ENCODE data around the gene FHDC1.

FHDC1 gene

GRCh38 chr4:152936446-152937335 lies 568 bp downstream of the FHDC1 start:
- DNase-seq: no peak

- peak; percentile 10 for DNase-seq
These were observed 1.5 kb downstream of the FHDC1 start for GRCh38 chr4:152937336-152938236.

- DNase-seq: no peak
These were observed 2.3 kb downstream of the FHDC1 start for GRCh38 chr4:152938237-152938947.

DNA sequence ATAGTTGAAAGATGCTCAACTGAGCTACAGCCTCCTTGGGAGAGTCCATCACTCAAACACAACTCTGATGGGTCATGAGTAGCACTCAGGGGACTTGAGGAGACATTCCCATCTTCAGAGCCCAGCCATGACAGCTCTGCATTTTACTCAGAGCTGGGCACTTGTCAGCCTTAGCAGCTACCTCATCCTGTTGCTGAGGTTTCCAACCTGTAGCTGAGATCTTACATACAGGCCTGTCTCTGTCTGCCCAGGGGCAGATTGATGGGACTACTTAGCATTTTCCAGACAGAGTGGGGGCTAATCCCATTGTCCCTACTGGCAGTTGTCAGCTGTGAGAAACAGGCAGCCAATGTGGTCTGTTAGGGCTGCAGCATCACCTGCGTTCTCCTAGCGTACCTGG lies 3.5 kb downstream of the FHDC1 start:
- DNase-seq: no peak

DNA sequence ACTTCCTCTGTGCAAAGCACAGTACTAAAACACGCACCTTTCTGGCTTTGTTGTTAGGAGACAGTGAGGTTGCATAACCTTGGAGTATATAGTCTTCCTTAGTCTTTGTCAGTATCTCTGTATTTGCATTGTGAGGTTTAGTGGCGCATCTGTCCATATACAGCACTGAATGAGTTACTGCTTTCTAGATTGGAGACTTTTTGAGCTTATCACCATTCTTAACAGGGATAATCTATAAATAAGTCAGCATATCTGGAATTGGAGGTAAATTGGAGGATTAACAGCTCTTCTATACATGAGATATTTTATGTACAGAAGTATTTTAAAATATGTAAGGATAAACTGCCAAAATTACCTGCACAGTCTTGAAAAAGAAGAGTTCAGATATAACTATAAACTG lies 4.3 kb downstream of the FHDC1 start:
- no peak for DNase-seq

DNA sequence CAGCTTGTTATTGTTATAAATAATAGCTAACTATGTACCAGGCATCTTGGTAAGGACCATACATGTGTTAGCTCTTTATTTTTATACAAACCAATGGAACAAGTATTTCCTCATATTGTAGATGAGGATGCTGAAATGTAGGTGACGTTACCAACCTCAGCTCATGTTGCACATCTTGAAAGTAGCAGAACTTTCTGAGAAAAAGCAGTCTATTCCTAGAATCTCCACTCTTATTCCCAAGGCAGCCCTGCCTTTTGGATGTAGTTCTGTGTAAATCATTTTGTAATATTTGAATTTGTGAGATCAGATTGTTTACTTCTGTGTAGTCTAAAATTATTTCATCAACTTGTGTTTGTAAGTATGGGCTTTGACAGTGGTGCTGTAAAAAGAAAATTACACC lies 5.3 kb downstream of the FHDC1 start:
- no peak for DNase-seq

GRCh38 chr4:152942346-152942745 lies 6.2 kb downstream of the FHDC1 start:
- no peak for DNase-seq

DNA sequence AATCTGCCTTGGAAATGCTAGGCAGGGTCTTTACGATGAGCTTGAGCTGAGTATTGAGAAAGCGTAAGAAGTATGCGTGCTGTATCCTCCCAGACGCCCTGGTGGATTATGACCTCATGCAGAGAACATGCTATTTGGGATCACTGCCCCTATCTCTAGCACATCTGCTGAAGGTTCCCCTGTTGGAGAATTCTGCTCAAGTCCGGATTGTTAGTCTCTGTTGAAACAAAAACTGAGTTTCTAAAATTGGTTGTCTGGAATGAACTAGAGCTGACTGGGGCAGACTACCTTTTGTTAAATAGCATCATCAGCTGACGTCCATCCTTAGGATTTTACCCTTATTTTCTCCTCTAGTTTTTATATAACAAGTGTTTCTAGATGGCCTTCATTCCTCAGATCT lies 7.5 kb downstream of the FHDC1 start:
- DNase-seq: no peak

GRCh38 chr4:152944666-152945320 lies 8.7 kb downstream of the FHDC1 start:
- no peak for DNase-seq

DNA sequence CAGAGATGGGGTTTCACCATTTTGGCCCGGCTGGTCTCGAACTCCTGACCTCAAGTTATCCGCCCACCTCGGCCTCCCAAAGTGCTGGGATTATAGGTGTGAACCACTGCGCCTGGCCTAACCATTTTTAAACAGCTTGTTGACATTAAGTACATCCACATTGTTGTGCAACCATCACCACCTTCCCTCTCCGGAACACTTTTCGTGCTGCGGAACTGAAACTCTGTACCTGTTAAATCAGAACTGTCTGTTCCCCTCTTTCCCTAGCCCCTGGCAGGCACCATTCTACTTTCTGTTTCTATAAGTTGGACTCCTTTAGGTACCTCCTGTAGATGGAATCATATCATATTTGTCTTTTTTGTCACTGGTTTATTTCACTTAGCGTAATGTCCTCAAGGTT lies 9.5 kb downstream of the FHDC1 start:
- DNase-seq: no peak

DNA sequence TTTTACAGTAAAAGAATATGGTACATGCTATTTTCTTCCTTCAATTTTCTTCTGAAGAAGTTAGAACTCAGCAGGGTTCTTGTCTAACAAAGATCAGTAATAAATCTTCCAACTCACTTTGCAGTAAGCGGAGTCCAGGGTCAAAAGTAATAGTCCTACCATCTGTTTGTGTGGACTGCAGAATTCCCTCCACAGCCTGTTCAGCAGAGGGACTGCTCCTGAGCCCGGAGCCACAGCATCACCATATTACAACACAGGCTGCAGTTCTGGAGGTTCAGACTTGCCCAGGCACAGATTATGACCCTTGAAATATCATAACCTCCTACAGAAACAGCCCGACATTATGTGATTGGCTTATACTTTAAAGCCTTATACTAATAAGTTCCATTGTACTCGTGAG lies 10.3 kb downstream of the FHDC1 start:
- no peak for DNase-seq

DNA sequence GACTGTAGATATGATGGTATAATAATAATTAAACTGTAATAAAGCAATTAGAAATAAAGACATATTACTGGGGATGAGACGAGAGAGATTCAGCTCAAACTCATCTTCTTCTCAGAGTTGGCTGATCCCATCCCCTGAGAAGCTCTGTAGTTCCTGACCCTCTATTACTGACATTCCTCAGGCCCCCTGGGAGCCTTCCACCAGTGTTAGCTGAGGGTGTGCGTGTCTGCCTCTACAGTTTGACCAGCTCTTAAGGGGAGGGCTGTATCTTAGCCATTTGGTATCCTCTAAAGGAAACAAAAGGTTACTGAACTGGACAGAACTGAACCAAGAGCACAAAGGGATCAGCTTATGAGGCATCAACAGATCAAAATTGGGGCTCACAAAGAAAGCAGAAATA lies 11.2 kb downstream of the FHDC1 start:
- no peak for DNase-seq

DNA sequence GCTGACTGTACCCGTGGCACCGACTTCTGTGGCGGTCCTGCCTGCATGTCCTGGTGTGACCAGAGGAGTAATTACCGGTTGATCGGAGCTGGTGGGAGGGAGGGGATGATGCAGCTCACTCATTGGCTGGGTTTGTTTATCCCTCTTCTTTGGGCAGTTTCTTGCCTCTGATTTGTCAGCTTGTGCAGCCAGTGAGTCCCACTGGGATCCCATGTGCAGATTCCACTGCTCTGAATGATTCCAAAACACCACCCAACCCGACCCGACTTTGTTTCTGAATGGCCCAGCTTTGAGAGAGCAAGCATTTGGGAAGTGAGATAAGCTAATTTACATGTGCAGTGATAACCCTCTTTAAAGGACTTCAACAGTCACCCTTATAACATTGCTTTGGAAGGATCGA lies 13.8 kb downstream of the FHDC1 start:
- DNase-seq: no peak

- no peak for DNase-seq
These were observed 14.5 kb downstream of the FHDC1 start for GRCh38 chr4:152950402-152951274.

DNA sequence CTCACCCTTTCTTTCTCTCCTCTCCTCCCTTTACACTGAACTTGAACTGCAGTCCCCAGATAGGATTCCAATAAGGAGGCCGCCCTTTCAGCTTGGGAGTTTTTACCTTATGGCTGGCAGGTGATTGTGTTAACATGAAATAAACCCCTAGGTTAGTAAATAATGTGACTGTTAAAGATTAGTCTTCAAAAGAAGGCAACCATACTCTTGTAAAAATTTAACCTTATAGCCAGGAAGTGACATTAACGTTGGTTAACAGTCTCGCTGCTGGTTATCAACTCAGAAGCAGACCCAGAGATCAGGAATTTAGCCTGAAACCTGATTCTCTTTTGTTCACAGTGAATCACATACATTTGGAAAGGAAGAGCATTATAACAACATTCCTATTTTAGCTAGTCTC lies 15.2 kb downstream of the FHDC1 start:
- DNase-seq: no peak

GRCh38 chr4:152953514-152953913 lies 17.4 kb downstream of the FHDC1 start:
- no peak for DNase-seq

DNA sequence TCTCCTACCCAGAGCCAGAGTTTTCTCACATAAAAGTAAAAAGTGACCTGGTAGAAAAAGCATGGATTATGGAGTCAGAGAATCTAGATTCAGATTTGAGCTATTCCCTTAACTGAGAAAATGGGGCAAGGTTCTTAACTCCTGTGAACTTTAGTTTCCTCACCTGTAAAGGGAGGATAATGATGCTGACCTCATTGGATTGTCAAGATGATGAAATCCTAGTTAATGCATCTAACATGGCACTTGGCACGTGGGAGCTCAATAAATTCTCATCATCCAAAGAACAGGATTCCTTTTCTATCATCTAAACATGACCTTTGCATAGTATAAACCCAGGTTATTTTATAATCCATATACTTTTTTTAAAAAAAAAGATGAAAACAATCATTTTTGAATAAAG lies 18.6 kb downstream of the FHDC1 start:
- no peak for DNase-seq

- no peak for DNase-seq
These were observed 20.0 kb downstream of the FHDC1 start for GRCh38 chr4:152956147-152956546.

DNA sequence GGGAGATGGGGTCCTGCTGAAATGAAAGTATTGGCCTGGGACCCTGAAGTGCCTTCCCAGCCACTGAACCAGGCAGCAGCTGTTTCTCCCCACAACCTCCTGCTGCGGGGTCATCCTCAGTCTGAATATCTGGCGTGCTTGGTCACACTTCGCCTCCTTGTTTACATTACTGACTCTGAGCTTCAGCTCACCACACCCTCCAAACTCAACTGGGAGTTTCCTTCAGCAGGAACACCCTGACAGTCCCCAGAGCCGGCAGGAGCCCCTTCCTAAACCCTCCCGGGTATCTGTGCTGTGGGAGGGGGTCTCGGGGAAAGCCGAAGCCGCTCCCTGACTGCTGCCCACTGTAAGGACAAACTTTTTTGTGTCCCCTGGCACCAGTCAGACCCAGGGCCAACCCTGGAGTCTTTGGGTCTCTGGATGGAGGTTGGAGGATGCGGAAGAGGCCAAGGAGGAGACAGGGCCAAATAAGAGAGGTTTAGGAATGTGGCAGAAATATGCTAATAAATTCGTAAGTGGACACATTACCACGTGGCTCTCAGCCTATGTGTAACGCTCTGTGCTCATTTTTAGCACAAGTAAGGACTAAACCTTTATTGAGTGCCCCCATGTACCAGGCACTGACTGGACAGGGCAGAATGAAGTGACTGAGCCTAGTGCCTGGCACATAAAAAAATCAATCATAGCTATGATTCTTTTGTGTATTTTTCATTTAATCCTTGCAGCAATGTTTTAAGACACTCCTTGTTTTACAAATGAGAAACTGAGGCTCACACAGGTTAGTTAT lies 20.7 kb downstream of the FHDC1 start:
- DNase-seq: no peak

GRCh38 chr4:152957437-152958171 lies 21.5 kb downstream of the FHDC1 start:
- DNase-seq: no peak

All from NCI-H1105 treated with DMSO at 0.1 percent for 48 hours (cell line).